ENCODE results near the gene FURIN.

Gene FURIN

DNA sequence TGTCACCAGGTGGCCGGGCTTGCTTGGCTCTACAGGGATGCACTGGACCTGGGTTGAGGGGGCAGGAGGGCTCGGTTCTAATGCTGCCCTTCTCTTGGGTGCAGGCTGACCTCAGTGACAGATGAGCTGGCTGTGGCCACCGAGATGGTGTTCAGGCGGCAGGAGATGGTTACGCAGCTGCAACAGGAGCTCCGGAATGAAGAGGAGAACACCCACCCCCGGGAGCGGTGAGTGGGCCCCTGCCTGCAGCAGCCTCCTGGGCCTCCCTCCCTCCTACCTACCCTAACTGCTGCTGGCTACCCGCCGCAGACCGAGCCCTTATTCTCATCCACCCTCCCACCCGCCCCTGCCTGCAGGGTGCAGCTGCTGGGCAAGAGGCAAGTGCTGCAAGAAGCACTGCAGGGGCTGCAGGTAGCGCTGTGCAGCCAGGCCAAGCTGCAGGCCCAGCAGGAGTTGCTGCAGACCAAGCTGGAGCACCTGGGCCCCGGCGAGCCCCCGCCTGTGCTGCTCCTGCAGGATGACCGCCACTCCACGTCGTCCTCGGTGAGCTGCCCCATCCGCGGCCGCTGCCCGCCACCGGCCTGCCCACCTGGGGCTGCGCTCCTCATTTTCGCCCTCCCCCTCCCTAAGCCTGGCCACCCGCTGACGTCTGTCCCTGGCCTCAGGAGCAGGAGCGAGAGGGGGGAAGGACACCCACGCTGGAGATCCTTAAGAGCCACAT lies 21.5 kb downstream of the FURIN start:
- Histone ChIP-seq H3K27ac (ENCODE audit: extremely low read depth, low read depth, low read length) (no peak overlapping the region), H3K4me3 (ENCODE audit: low read depth, low read length) (no peak overlapping the region), H3K36me3 (ENCODE audit: control insufficient read depth in 2 of 2, insufficient read depth in 1 of 2, low read length in 2 of 2) (no peaks in the 10 kb centered on the region), H3K9me3 (ENCODE audit: control insufficient read depth, insufficient read depth, low read depth, low read length) (no peaks in the 10 kb centered on the region), H3K4me1 (ENCODE audit: control insufficient read depth, insufficient read depth, low read length) (no peaks in the 10 kb centered on the region)
- CTCF ChIA-PET = interaction anchor here (0.5 to 2.3 kb wide), 5 partner anchors 12 to 382 kb away, joined by 3 to 13 read pairs (median 6); partner anchors contain the start of genes HDDC3 and MAN2A2
- TF ChIP-seq SALL2 (tag by site-specific recombination; IDR thresholded peaks at IDR 0.05; ENCODE audit: borderline replicate concordance) (no peak), ZIC2 (tag by site-specific recombination; IDR thresholded peaks at IDR 0.05) (peak; percentile 59), ZFHX2 (tag by site-specific recombination; conservative IDR thresholded peaks at IDR 0.05) (0 out of 2 replicates have a peak, but pooled peaks have one; percentile 20), ZNF747 (tag by site-specific recombination; IDR thresholded peaks at IDR 0.05) (no peak), ZNF202 (tag by site-specific recombination; IDR thresholded peaks at IDR 0.05; ENCODE audit: borderline replicate concordance) (no peak), EGR2 (tag by site-specific recombination; IDR thresholded peaks at IDR 0.05; ENCODE audit: low read depth) (peak; percentile 45)
- TF ChIP-seq, protein P1, sequence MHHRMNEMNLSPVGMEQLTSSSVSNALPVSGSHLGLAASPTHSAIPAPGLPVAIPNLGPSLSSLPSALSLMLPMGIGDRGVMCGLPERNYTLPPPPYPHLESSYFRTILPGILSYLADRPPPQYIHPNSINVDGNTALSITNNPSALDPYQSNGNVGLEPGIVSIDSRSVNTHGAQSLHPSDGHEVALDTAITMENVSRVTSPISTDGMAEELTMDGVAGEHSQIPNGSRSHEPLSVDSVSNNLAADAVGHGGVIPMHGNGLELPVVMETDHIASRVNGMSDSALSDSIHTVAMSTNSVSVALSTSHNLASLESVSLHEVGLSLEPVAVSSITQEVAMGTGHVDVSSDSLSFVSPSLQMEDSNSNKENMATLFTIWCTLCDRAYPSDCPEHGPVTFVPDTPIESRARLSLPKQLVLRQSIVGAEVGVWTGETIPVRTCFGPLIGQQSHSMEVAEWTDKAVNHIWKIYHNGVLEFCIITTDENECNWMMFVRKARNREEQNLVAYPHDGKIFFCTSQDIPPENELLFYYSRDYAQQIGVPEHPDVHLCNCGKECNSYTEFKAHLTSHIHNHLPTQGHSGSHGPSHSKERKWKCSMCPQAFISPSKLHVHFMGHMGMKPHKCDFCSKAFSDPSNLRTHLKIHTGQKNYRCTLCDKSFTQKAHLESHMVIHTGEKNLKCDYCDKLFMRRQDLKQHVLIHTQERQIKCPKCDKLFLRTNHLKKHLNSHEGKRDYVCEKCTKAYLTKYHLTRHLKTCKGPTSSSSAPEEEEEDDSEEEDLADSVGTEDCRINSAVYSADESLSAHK (tag by site-specific recombination; IDR thresholded peaks at IDR 0.05) = no peak
- TF ChIP-seq, protein P2, sequence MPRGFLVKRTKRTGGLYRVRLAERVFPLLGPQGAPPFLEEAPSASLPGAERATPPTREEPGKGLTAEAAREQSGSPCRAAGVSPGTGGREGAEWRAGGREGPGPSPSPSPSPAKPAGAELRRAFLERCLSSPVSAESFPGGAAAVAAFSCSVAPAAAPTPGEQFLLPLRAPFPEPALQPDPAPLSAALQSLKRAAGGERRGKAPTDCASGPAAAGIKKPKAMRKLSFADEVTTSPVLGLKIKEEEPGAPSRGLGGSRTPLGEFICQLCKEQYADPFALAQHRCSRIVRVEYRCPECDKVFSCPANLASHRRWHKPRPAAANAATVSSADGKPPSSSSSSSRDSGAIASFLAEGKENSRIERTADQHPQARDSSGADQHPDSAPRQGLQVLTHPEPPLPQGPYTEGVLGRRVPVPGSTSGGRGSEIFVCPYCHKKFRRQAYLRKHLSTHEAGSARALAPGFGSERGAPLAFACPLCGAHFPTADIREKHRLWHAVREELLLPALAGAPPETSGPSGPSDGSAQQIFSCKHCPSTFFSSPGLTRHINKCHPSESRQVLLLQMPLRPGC (tag by site-specific recombination; IDR thresholded peaks at IDR 0.05) = no peak
- TF ChIP-seq, protein P3, sequence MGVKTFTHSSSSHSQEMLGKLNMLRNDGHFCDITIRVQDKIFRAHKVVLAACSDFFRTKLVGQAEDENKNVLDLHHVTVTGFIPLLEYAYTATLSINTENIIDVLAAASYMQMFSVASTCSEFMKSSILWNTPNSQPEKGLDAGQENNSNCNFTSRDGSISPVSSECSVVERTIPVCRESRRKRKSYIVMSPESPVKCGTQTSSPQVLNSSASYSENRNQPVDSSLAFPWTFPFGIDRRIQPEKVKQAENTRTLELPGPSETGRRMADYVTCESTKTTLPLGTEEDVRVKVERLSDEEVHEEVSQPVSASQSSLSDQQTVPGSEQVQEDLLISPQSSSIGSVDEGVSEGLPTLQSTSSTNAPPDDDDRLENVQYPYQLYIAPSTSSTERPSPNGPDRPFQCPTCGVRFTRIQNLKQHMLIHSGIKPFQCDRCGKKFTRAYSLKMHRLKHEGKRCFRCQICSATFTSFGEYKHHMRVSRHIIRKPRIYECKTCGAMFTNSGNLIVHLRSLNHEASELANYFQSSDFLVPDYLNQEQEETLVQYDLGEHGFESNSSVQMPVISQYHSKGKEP (tag by site-specific recombination; IDR thresholded peaks at IDR 0.05) = peak; percentile 17; the same call in 1 of the 2 replicates
- POLR2A ChIA-PET = interaction anchor here (0.5 to 1.0 kb wide), 4 partner anchors 20 to 1992 kb away, joined by 3 to 8 read pairs (median 4); no protein-coding TSS in a partner anchor

DNA sequence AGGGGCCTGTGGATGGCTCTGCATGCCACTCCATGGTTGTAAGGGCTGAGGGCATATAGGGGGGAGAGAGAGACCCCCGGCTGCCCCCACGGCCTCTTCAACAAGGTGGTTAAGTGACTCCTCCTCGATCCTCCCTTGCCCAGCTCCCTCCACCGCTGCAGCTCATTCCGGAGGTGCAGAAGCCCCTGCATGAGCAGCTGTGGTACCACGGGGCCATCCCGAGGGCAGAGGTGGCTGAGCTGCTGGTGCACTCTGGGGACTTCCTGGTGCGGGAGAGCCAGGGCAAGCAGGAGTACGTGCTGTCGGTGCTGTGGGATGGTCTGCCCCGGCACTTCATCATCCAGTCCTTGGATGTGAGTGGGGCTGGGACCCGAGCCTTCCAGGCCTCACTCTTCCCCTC lies 22.5 kb downstream of the FURIN start:
- Histone ChIP-seq H3K36me3 (ENCODE audit: control insufficient read depth in 2 of 2, insufficient read depth in 1 of 2, low read length in 2 of 2) (no peaks in the 10 kb centered on the region), H3K9me3 (ENCODE audit: control insufficient read depth, insufficient read depth, low read depth, low read length) (no peaks in the 10 kb centered on the region), H3K4me3 (ENCODE audit: low read depth, low read length) (no peak overlapping the region), H3K4me1 (ENCODE audit: control insufficient read depth, insufficient read depth, low read length) (no peaks in the 10 kb centered on the region), H3K27ac (ENCODE audit: extremely low read depth, low read depth, low read length) (no peak overlapping the region)
- ChIA-PET CTCF (no interaction called here), POLR2A (interaction anchor here (0.5 to 1.0 kb wide), 2 partner anchors 105 to 174 kb away, joined by 3 to 8 read pairs; partner anchors contain the start of gene BLM)
- TF ChIP-seq, protein P4, sequence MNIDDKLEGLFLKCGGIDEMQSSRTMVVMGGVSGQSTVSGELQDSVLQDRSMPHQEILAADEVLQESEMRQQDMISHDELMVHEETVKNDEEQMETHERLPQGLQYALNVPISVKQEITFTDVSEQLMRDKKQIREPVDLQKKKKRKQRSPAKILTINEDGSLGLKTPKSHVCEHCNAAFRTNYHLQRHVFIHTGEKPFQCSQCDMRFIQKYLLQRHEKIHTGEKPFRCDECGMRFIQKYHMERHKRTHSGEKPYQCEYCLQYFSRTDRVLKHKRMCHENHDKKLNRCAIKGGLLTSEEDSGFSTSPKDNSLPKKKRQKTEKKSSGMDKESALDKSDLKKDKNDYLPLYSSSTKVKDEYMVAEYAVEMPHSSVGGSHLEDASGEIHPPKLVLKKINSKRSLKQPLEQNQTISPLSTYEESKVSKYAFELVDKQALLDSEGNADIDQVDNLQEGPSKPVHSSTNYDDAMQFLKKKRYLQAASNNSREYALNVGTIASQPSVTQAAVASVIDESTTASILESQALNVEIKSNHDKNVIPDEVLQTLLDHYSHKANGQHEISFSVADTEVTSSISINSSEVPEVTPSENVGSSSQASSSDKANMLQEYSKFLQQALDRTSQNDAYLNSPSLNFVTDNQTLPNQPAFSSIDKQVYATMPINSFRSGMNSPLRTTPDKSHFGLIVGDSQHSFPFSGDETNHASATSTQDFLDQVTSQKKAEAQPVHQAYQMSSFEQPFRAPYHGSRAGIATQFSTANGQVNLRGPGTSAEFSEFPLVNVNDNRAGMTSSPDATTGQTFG (tag by site-specific recombination; IDR thresholded peaks at IDR 0.05; ENCODE audit: borderline replicate concordance) = no peak
- TF ChIP-seq MEIS1 (CRISPR knock-in tag; IDR thresholded peaks at IDR 0.05; ENCODE audit: borderline replicate concordance) = no peak
- TF ChIP-seq, protein P5, sequence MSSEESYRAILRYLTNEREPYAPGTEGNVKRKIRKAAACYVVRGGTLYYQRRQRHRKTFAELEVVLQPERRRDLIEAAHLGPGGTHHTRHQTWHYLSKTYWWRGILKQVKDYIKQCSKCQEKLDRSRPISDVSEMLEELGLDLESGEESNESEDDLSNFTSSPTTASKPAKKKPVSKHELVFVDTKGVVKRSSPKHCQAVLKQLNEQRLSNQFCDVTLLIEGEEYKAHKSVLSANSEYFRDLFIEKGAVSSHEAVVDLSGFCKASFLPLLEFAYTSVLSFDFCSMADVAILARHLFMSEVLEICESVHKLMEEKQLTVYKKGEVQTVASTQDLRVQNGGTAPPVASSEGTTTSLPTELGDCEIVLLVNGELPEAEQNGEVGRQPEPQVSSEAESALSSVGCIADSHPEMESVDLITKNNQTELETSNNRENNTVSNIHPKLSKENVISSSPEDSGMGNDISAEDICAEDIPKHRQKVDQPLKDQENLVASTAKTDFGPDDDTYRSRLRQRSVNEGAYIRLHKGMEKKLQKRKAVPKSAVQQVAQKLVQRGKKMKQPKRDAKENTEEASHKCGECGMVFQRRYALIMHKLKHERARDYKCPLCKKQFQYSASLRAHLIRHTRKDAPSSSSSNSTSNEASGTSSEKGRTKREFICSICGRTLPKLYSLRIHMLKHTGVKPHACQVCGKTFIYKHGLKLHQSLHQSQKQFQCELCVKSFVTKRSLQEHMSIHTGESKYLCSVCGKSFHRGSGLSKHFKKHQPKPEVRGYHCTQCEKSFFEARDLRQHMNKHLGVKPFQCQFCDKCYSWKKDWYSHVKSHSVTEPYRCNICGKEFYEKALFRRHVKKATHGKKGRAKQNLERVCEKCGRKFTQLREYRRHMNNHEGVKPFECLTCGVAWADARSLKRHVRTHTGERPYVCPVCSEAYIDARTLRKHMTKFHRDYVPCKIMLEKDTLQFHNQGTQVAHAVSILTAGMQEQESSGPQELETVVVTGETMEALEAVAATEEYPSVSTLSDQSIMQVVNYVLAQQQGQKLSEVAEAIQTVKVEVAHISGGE (tag by site-specific recombination; conservative IDR thresholded peaks at IDR 0.05; ENCODE audit: low read depth) = no peak
- no peak for TF ChIP-seq ZNF660 (tag by site-specific recombination; IDR thresholded peaks at IDR 0.05)
- no peak for TF ChIP-seq EGR2 (tag by site-specific recombination; IDR thresholded peaks at IDR 0.05; ENCODE audit: low read depth)
- no peak for TF ChIP-seq ZNF114 (tag by site-specific recombination; IDR thresholded peaks at IDR 0.05)

Data from HEK293 (cell line).